Fibroblast of mammary gland (primary cell): ENCODE data around the gene CALB2.

Source experiments
- DNase-seq: peaks from one replicate; pipeline ENCODE4 v3.0.0-alpha.2; 2010; ENCODE audit warnings: low read depth
- H3K4me3 ChIP-seq: 2 replicates; pipeline ENCODE4 v1.5.1; 2011; ENCODE audit warnings: low read depth, mild to moderate bottlenecking, low read length, moderate library complexity; ENCODE audit not compliant: control insufficient read depth
- TF ChIP-seq, protein P1 (sequence below): conservative IDR thresholded peaks from 2 replicates; pipeline ENCODE4 v1.5.1; 2011; ENCODE audit warnings: low read depth, low read length, inconsistent platforms; ENCODE audit not compliant: control insufficient read depth, insufficient read depth

Gene CALB2

DNA sequence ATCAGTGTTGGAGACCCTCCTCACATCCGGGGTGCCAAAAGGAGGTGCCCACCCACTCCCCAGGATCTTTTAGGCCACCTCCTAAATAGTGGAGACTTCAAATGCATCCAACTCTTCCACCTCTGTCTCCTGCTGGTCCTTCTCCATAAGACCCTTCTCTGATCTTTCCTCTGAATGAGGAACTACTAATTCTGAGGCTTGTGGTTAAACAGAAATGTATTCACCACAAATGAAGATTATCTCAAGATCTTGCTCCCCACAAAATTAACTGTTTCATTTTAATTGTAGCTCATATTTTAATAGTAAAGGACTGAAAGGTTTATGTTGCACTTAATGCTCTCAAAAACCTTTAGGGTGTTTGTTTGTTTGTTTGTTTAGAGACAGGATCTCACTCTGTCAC is 49.2 kb downstream of the CALB2 start:
- DNase-seq: no peak
- no peak overlapping the region for H3K4me3 ChIP-seq
- TF ChIP-seq, protein P1, sequence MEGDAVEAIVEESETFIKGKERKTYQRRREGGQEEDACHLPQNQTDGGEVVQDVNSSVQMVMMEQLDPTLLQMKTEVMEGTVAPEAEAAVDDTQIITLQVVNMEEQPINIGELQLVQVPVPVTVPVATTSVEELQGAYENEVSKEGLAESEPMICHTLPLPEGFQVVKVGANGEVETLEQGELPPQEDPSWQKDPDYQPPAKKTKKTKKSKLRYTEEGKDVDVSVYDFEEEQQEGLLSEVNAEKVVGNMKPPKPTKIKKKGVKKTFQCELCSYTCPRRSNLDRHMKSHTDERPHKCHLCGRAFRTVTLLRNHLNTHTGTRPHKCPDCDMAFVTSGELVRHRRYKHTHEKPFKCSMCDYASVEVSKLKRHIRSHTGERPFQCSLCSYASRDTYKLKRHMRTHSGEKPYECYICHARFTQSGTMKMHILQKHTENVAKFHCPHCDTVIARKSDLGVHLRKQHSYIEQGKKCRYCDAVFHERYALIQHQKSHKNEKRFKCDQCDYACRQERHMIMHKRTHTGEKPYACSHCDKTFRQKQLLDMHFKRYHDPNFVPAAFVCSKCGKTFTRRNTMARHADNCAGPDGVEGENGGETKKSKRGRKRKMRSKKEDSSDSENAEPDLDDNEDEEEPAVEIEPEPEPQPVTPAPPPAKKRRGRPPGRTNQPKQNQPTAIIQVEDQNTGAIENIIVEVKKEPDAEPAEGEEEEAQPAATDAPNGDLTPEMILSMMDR: no peak

DNA sequence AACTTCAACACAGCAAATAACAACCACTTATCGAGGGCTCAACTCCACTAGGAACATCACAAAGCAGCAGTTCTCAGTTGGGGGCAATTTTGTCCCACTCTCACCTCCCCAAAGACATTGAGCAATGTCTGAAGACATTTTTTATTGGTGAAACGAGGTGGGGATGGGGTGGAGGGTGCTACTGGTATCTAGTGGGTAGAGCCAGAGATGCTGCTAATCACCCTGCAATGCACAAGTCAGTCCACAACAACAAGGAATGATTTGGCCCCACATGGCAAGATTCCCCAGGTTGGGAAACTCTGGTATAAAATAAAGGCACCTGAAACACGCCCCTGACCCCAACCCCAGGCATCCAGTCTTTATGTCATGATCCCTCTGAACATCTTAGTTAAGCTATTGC is 50.0 kb downstream of the CALB2 start:
- TF ChIP-seq, protein P1: no peak
- no peak for DNase-seq
- no peak overlapping the region for H3K4me3 ChIP-seq

- DNase-seq: no peak
- TF ChIP-seq, protein P1: no peak
- no peak overlapping the region for H3K4me3 ChIP-seq
Measured at GRCh38 chr16:71409011-71409775, 50.7 kb downstream of the CALB2 start.

DNA sequence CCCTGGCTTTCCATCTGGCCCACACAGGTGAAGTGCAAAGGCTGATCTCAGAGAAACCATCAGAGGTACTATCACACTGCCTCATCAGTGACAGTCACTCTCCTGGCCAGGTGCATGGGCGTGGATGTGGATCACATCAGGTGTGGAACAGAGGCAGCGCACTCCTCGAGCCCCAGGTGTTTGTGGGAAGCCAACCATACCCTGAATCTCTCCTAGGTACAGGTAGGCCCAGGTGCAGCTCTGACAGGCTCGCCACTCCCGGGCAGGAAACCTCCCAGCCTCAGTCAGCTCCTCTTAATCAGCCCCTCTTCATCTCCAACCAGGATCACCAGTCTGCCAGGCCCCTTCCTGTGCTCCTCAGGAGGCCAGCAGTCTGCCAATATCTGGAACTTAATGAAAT is 51.6 kb downstream of the CALB2 start:
- H3K4me3 ChIP-seq: no peak overlapping the region
- TF ChIP-seq, protein P1: no peak
- DNase-seq: no peak

DNA sequence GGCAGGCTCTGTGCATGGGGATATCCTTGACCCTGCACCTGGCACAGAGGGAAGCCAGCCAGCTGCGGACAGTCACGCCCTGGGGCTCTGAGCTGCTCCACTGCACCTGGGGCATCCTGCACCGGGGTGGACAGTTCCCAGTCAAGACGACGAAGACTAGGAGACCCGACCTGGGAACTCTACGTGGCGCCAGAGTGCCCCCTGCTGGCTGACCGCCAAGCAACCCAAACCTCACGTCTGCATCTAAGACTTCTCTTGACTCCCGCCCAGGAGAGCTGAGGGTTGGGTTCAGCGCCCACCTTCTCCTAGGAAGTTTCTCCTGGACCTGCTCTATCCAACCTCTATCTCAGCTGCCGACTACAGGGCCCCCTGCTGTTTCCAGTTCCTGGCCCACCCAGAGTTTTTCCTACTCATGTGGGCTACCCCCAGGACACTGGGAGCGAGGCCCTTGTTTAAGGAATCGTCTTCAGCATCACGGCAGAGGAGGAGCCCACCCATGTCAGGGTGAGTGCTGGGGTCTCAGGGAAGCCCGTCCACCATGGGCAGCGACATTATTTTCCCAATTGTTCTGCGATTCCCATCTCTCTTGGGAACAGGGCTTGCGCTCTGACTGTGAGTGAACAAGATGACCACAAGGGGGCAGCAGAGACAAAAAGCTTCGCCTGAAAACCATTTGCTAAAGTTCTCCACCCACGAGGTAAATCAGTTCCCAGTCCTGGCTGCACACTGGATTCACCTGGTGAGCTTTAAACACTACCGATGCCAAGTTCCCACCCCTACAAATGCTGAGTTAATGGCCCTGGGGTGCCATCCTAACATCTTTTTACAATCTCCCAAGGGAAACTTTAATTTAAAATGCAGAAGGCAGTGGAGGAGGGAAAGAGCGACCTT is 54.0 kb downstream of the CALB2 start:
- H3K4me3 ChIP-seq: no peak overlapping the region
- peak; percentile 69 for DNase-seq
- TF ChIP-seq, protein P1: peak; percentile 83

DNA sequence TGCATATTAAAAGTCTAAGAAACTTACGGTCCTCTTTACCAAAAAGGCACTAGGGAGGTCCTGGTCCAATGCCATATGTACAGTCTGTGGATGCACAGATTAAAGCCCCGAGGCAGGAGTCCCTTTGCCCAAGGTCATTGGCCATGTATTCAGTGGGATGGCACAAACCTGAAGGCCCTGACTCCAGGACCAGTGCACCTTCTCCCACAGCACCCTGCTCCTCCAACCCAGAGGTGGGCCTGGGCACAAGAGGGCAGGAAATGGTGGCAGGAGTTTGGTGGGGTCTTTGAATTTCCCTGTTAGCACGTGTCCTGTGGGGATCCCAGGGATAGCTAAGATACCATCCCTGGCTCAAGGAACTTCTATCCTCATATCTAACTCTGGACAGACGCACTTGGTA is 54.8 kb downstream of the CALB2 start:
- TF ChIP-seq, protein P1: no peak
- no peak overlapping the region for H3K4me3 ChIP-seq
- DNase-seq: no peak
